Fibroblast of skin of left biceps (primary cell): ENCODE data around the gene LEO1.

ENCODE experiments used
- DNase-seq, 2 experiments: peaks; one replicate each; pipeline ENCODE4 v3.0.0-alpha.2; 2013; ENCODE audit warnings: low read depth in 2 of 2

The LEO1 gene

DNA sequence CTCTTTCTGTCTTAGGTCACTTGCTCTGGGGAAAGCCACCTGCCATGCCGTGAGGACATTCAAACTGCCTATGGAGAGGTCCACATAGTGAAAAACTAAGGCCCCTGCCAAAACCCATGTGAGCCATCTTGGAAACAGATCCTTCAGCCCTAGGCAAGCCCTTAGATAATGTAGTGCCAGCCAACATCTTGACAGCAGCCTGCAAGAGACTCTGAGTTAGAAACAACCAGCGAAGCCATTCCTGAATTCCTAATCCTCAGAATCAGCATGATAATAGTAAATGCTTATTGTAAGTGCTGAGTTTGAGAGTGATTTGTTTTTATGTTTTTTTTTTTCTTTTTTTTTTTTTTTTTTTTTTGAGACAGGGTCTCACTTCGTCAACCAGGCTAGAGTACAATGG lies 40.6 kb downstream of the LEO1 start:
- DNase-seq: no peak

DNA sequence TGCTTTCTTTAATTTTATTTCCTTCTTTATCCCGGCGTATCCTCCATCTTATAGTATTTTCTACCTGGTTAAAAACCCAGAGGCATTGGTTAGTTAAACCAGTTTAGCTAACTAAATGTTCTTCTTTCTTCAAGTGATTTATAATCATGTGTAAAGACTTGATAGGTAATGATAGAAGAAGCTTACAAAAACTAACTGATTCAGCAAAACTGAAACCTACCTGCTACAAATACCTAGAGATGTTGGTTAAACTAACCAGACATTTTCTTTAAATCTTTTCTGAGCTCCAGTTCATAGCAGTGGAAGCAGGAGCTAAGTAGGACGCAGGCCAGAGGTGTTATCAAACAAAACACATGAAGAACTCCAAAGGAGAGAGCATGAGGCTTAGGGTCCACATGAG lies 44.8 kb downstream of the LEO1 start:
- no peak for DNase-seq

DNA sequence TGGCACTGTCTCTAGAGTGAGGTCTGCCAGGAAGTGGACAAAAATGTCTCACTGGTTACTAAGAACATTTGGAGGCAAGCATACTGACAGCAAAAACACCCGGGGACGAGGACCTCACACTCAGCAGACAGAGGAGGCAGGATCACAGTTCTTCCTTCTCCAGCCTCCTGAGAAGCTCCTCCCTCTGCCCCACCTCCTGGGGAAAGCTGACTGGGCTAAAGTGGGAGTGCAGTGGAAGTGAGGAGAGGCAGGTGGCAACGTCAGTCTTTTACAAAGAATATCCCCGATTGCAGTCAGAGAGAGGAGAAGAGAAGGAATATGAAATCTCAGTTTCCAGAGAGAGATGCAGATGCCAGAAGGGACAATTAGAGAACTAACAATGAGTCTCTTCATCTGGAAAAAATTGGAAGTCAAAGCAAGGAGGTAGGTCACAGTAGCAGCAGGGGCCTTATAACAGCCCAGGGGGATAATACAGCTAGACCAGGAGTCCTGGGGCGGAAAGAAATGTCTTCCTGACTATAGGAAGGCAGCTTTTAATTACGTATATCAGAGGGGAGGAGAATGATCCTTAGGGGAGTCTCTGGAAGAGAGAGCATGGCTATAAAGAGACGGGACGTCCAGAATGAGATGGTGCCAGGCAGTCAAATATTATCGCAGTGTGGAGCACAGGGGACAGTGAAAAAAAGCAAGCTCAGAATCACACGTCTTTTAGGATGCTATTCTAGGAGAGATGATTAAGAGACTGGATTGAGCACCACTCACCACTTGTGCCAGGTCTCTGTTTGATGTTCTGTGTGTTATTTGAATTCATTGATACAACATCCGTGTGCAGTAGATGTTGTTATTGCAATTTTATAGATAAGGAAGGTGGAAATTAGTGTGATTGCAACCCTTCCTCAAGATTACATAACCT lies 47.2 kb downstream of the LEO1 start:
- no peak for DNase-seq

DNA sequence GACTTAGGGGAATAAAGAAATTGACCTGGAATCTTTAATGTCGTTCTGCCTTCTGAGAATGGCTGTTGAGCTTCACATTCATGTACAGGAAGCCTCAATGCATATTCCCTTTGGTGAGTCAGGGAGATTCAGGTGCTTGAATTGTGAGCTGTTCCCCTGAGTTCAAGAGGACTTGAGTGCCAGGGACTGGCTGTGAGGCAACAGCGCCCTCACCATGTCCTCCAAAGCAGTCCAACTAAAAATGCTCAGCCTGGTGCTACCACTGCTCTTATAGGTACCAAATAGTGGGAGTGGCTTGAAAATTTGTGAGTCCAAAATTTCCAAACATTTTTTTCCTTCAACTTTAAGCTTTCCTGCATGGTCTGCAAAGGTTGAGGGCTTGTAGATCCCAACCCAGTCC lies 54.1 kb downstream of the LEO1 start:
- DNase-seq: no peak

DNA sequence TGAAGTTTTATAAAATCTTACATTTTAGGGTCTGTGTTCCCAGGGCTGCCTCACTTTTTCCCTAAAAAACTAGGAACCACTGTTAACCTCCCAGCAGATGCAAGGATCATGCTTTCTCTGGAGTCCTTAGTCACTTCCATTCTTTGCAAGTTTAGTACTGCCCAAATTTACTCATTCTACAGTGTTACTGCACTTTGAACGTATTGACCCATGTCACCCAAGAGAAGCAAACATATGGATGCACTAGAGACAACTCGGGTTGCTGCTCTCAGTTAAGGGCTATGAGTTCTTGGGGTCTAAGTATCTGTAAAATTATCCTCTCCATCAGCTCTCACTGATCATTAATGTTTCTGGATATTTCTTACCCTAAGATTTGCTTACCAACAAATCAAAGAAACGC lies 59.0 kb downstream of the LEO1 start:
- DNase-seq: no peak

DNA sequence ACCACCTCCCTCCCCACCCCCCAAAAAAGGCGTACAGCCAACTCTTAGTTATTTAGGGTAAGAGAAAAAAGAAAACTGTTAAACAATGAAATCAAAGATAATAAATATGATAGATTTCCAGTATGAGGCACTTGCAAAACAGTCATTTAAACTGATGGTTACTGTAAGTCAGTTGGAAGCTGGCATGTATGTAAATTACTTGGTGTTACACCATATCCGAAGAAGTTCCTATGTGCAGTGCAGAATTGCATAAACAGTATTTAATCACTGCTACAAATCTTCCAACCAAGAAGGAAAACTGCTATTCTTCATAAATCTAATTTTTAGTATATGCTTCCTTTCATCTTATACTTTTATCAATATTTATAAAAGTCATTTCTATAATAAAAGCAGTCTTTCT lies 62.0 kb downstream of the LEO1 start:
- no peak for DNase-seq

DNA sequence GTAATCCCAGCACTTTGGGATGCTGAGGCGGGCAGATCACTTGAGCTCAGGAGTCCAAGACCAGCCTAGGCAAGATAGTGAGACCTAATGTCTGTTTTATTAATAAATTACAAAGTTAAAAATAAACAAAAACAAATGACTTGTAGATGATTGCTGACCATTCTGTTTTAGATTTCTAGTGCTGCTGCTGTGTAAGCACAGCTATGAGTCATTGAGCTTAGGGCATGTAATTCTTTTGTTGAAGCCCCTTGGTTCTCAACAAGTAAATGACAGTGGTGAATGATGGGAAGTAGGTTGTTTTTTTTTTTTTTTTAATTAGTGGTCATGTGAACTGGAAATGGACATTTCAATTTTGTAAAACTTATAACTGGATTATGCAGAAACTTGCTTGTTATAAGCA lies 63.3 kb downstream of the LEO1 start:
- DNase-seq: no peak

DNA sequence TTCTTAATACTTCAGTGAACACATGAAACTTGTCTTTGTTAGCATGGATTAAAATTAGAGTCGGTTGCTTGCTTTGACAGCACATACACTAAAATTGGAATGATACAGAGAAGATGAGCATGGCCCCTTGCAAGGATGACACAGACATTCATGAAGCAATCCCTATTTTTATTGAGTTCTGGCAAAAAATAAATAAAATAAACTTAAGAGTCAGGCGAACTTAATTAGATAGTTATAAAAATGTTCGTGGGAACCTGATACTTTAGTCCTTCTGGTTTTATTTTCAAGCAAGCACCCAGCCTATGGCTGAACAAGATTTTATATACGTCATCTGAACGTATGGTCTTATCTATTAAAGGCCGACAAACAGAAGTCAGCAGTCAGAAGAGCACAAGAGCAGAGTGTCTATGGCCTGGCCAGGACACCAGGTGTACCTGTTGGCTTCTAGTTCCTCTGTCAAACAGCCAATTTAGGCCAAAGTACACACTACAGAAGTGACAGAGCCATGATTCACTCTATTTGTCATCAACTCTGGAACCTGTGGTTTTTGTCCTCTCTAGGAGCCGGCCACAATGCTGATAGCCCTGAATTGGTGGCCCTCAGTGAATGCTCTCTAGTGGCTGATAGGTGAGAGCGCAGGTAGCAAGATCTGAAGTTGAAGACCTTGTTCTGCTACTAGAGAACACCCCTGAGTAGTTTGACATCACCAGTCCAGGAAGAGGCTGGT lies 64.3 kb downstream of the LEO1 start:
- no peak for DNase-seq

DNA sequence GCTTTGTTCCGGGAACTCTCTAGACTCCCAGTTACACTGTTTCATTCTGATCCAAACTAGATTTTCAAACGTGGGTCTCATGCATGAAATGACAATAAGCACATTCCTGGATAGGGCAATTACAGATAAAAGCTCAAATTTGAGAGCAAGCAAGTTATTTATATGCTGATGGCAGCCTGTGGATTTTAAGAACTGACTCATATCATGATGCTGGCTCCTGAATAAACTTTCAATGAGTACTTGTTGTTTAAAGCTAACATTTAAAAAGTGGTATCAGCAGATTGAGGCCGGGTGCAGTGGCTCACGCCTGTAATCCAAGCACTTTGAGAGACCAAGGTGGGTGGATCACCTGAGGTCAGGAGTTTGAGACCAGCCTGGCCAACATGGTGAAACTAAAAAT lies 66.6 kb downstream of the LEO1 start:
- DNase-seq: no peak

DNA sequence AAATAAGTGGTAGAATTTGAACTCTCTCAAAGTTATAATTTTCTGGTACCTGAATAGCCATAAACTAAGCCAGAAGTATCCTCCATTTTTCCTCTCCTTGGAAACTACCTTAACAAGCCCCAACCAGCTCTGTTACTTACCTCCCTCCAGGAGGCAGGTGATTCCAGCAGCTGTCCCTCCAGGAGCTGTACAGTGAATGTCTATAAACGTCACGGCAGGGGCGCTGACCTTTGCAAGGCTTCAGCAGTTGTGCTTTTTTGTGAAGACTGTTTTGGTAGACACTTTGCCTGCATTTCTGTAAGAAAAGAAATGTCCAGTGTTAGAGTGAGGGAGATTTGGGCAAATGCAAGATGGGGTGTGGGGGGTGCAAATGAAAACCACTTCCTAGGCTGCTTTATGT lies 67.2 kb downstream of the LEO1 start:
- no peak for DNase-seq

DNA sequence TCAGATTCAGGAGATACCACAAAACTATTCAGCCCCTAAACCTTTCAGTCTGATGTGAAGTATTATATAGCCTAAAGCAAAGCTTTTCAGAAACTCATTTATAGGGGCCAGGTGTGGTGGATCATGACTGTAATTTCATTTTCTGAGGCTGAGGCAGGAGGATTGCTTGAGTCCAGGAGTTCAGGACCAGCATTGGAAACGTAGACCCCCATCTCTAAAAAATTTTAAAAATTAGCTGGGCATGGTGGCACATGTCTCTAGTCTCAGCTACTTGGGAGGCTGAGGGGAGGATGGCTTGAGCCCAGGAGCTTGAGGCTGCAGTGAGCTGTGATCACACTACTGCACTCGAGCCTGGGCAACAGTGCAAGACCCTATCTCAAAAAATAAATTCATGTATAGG lies 82.1 kb downstream of the LEO1 start:
- DNase-seq: no peak

DNA sequence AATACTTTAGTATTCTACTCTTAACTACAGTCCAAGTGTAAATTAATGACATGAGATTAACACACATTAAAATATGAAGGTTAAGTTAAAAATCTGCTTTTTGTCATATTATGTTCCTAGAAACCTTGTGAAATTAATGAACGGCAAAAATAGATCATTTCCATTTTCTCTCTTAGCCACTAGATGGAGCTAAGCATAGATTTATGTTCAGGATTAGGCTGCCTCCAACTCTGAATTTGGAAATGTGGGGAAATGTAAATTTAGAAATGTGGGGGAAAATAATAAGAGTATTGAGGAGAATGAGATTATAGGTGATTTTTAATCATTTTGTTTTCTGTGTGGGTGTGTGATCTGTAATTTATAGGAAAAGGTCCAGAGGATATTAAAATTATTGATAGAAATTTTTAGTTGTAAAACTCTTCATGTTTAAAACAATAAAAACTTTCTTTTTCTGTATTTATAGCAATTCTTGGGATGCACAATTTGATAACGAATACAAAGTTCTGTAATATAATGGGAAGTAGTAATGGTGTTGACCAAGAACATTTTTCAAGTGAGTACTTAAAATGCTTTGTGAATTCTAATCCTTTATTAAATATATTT lies 82.9 kb downstream of the LEO1 start:
- no peak for DNase-seq
